GM21447 (cell line): Measurements from ENCODE around the gene LRRK2.
"Not testable (repeated sequence)": the region's sequence is repeated elsewhere in the genome, so short reads cannot be mapped to it uniquely, and the experiment has no call there.

Experiments used
- ATAC-seq: cut with Tn5 transposase; IDR thresholded peaks from one replicate; pipeline ENCODE4 v1.9.1; 2021; ENCODE audit not compliant: unreplicated experiment

LRRK2 gene

GRCh38 chr12:40211186-40211585, 13.6 kb upstream of the LRRK2 start:
- not testable (repeated sequence) for ATAC-seq

DNA sequence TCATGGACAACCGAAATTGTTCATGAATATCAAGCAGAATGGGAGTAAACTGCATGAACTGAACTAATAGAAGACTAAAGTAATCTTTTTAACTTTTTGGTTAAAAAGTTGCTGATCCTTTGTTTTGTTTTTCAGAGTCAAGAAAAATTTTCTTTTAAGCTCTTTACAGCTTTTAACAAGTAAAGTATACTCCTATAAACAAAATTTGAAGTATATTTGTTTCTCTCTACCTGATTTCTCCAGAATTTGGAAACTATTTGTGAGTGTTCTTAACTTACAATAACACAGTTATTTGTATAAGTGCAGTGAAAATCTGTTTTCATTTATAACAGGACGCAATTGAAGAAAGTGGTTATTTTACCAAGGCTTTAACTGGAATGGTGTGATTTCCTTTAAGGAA, 12.2 kb upstream of the LRRK2 start:
- no peak for ATAC-seq

- ATAC-seq, result no peak
Measured at GRCh38 chr12:40215982-40216381, 8.8 kb upstream of the LRRK2 start.

DNA sequence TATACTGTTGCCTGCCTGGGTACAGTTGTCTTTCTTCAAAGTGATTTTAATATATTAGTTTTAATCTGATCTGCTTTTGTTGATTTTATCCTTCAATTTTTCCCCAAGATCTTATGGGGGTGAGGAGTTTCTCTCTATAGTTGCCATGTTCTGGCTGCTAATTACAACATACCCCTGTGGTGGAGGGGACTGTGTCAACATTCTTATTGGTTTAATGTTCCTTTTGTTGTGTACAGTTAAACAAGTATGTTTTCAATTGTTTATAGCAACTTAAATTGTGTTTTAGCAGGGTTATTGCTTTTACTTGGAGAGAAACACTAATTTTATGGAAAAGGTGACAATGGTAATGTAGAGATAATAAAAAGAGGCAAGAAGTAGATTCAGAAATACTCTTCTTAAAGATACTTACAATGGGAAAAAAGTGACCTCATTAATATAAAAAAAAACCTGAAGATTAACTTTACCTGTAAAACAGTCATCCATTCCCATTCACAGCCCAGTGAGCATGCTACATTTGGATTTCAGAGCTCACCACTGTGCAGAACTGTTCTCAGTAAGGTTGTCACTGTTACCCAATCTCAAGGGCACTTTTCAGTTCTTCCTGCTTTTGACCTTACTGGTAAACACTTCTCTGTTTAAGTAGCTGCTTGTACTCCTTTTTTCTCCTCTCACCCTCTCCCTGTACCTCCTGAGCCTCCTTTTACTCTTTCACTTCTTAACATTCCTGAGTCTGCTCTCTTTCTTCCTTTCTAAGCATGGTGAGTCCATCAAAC, 8.1 kb upstream of the LRRK2 start:
- ATAC-seq, result no peak

- no peak for ATAC-seq
Measured at GRCh38 chr12:40219760-40220159, 5.0 kb upstream of the LRRK2 start.

- ATAC-seq, result no peak
Measured at GRCh38 chr12:40222247-40222646, 2.5 kb upstream of the LRRK2 start.

- no peak for ATAC-seq
Measured at GRCh38 chr12:40223646-40224045, 1.2 kb upstream of the LRRK2 start.

DNA sequence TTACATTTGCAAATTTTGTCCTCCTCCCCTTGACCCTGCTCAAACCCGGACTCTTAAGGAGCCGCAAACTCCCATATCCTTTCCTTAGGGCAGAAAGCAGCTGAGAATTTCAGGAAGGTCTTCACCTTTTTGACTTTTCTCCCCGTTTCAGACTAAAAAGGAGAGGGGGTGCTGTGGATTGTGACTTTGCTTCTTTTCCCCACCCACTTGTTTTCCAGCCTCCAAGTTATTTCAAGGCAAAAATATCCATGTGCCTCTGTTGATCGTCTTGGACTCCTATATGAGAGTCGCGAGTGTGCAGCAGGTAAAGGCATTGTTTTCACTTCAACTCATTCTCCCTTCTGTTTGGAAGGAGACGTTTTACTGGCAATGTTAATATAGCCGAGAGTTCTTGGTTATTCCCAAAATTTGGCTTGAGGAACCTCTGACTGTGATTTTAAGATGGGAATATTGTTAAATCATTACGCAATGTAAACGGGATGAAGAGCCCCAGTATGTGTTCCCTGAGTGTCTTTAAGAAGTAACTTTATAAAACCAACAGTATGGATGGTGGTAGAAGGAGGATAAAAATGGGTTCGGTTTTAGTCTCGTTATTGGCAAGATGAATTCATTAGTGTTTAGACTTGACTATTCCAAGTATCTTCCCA, 663 bp downstream of the LRRK2 start:
- no peak for ATAC-seq

GRCh38 chr12:40225984-40226602, 1.3 kb downstream of the LRRK2 start:
- peak; percentile 63 for ATAC-seq

GRCh38 chr12:40226705-40227104, 1.9 kb downstream of the LRRK2 start:
- ATAC-seq, result peak; percentile 23

DNA sequence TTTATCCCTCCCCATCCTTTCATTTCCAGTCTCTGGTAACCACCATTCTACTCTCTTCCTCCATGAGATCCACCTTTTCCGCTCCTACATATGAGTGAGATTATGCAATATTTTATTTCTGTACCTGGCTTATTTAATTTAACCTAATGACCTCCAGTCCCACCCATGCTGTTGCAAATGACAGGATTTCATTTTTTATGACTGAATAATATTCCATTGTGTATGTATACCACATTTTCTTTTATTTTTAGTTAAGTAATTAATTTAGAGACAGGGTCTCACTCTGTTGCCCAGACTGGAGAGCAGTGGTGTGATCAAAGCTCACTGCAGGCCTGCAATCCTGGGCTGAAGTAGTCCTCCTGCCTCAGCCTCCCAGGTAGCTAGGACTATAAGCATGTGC, 2.6 kb downstream of the LRRK2 start:
- ATAC-seq, result no peak

GRCh38 chr12:40228727-40229126, 3.9 kb downstream of the LRRK2 start:
- no peak for ATAC-seq

GRCh38 chr12:40229690-40230651, 5.2 kb downstream of the LRRK2 start:
- no peak for ATAC-seq

GRCh38 chr12:40232602-40233001, 7.8 kb downstream of the LRRK2 start:
- ATAC-seq, result peak; percentile 49

DNA sequence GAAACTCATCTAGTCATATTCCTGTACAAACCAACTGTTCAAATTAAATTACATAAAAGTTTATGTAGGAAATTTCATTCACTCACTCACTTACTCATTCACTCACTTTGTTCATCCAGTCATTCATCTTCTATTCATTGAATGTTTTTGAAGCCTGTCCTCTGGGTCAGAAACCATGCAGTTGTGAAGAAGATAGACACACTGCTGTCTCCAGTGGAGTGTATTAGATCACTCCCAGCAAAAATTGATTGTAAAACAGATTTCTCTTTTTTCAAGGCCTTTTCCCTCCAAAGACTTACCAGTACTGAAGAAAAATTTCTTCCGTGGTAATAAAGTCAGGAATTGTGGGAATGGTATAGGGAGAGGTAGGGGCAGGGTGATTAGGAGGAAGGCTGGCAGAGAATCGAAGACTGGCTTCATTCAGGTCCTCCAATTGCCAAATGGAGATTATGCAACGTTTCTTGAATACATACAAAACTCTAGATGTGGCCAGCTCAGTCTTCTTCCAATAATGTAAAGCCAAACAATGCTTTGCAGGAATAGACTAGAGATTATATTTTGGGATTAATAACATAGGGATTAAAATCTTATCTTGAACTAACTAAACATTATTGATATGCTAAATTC, 9.1 kb downstream of the LRRK2 start:
- ATAC-seq, result no peak

- ATAC-seq, result no peak
Measured at GRCh38 chr12:40236357-40236850, 11.6 kb downstream of the LRRK2 start.

DNA sequence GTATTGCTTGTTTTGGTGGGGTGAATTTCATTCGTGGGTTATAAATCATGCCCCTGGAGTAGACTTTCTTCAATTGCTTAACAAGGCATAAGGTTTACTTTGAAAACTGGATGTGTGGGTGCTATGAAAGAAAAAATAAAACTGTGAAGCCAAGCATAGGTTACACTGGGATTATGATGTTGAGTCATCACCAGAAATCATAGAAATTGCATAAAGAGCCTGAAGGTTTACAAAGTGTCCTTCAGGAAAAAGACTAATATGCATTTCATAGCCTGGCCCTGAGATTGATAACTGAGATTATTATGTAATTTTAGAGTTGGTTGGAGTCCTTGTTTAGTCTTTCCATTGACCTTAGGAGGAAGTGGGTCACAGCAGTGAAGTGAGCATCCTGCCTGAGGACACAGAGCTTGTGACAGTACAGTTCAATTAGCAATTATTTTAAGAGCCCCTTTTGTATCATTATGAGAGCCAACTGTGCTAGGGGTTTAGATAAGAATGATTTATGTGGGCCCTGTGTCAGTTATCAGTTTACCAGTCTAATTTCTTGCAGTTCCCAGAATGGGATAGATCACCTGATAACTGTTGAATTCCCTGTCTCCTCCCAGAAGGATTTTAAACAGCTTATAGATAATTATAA, 13.6 kb downstream of the LRRK2 start:
- no peak for ATAC-seq

GRCh38 chr12:40238979-40239378, 14.2 kb downstream of the LRRK2 start:
- ATAC-seq, result no peak

GRCh38 chr12:40240779-40241178, 16.0 kb downstream of the LRRK2 start:
- ATAC-seq, result no peak

DNA sequence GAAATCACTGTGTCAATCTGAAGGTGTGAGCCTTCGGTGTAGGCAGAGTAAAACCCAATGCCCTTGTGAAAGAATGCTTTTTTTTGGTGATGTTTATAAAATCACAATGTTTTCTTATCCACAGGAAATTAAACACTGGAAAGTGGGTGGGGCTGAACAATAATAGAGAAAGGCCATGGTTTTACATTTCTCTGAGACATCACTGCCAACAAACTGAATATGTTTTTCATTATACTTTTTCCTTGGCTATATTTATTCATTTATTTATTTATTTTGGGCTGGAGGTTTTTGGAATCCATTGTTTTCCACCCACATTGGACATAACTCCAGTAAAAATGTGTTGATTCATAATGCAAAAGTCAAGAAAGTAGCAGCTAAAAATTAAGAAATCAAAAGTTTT, 16.9 kb downstream of the LRRK2 start:
- ATAC-seq, result no peak
